ENCODE data around the gene HEMK1.

The HEMK1 gene

GRCh38 chr3:50531201-50531600 lies 38.1 kb upstream of the HEMK1 start:
- H2AFZ ChIP-seq, result no peak overlapping the region
- no peaks in the 10 kb centered on the region for H3K4me1 ChIP-seq
- H3K4me3 ChIP-seq (ENCODE audit: low read depth, low read length), result no peak overlapping the region
- no peak for TF ChIP-seq CTCF (IDR thresholded peaks at IDR 0.05)
- no peak overlapping the region for H3K9ac ChIP-seq
- H3K27ac ChIP-seq, result no peak overlapping the region
- H3K36me3 ChIP-seq (ENCODE audit: control insufficient read depth, insufficient read depth, low read length), result no peaks in the 10 kb centered on the region
- H3K79me2 ChIP-seq, result no peaks in the 10 kb centered on the region
- H3K27me3 ChIP-seq (ENCODE audit: control insufficient read depth, insufficient read depth, low read length), result no peaks in the 10 kb centered on the region
- H3K4me2 ChIP-seq (ENCODE audit: low read length), result no peak overlapping the region
- H3K9me3 ChIP-seq (ENCODE audit: control insufficient read depth, low read length), result no peaks in the 10 kb centered on the region

GRCh38 chr3:50532062-50532705 lies 37.1 kb upstream of the HEMK1 start:
- no peaks in the 10 kb centered on the region for H3K27me3 ChIP-seq (ENCODE audit: control insufficient read depth, insufficient read depth, low read length)
- no peaks in the 10 kb centered on the region for H3K36me3 ChIP-seq (ENCODE audit: control insufficient read depth, insufficient read depth, low read length)
- no peak overlapping the region for H3K27ac ChIP-seq
- H3K4me1 ChIP-seq, result no peaks in the 10 kb centered on the region
- no peak for TF ChIP-seq CTCF (IDR thresholded peaks at IDR 0.05)
- H3K79me2 ChIP-seq, result no peaks in the 10 kb centered on the region
- H3K4me3 ChIP-seq (ENCODE audit: low read depth, low read length), result no peak overlapping the region
- no peak overlapping the region for H2AFZ ChIP-seq
- H3K4me2 ChIP-seq (ENCODE audit: low read length), result no peak overlapping the region
- H3K9ac ChIP-seq, result no peak overlapping the region
- no peaks in the 10 kb centered on the region for H3K9me3 ChIP-seq (ENCODE audit: control insufficient read depth, low read length)

- H2AFZ ChIP-seq, result no peak overlapping the region
- no peak overlapping the region for H3K9ac ChIP-seq
- no peak overlapping the region for H3K4me2 ChIP-seq (ENCODE audit: low read length)
- H3K36me3 ChIP-seq (ENCODE audit: control insufficient read depth, insufficient read depth, low read length), result no peaks in the 10 kb centered on the region
- H3K27me3 ChIP-seq (ENCODE audit: control insufficient read depth, insufficient read depth, low read length), result no peaks in the 10 kb centered on the region
- H3K79me2 ChIP-seq, result no peaks in the 10 kb centered on the region
- H3K4me3 ChIP-seq (ENCODE audit: low read depth, low read length), result no peak overlapping the region
- no peaks in the 10 kb centered on the region for H3K9me3 ChIP-seq (ENCODE audit: control insufficient read depth, low read length)
- TF ChIP-seq CTCF (IDR thresholded peaks at IDR 0.05), result no peak
- H3K27ac ChIP-seq, result no peak overlapping the region
- H3K4me1 ChIP-seq, result no peaks in the 10 kb centered on the region
Observed at GRCh38 chr3:50533316-50533715, 36.0 kb upstream of the HEMK1 start.

- Histone ChIP-seq H3K36me3 (ENCODE audit: control insufficient read depth, insufficient read depth, low read length) (no peaks in the 10 kb centered on the region), H3K27me3 (ENCODE audit: control insufficient read depth, insufficient read depth, low read length) (no peaks in the 10 kb centered on the region), H3K9me3 (ENCODE audit: control insufficient read depth, low read length) (no peaks in the 10 kb centered on the region), H2AFZ (no peak overlapping the region), H3K79me2 (no peaks in the 10 kb centered on the region), H3K4me1 (no peaks in the 10 kb centered on the region), H3K9ac (no peak overlapping the region), H3K27ac (no peak overlapping the region), H3K4me2 (ENCODE audit: low read length) (no peak overlapping the region), H3K4me3 (ENCODE audit: low read depth, low read length) (no peak overlapping the region)
- TF ChIP-seq CTCF (IDR thresholded peaks at IDR 0.05), result no peak
Observed at GRCh38 chr3:50533807-50534461, 35.4 kb upstream of the HEMK1 start.
